Measurements from ENCODE around the gene HLTF.

DNA sequence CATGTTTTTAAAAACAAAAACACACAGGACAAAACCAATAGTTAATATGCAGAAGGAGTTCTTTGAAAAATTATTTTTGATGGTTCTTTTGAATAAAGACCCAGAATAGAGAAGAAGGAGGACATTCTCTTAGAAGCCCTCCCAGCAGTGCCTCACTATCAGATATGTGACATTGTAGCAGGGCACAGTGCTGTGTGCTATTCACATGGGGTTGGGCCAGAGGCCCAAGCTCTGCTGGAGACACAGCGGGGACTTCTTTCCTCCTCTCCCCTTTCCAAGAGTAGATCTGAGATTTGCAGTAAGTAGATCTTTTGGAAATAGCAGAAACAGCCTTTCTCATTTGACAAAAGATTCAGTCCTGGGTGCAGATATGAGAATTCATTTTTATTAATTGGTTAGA is 88.7 kb downstream of the HLTF start:
- TF ChIP-seq, protein P1, sequence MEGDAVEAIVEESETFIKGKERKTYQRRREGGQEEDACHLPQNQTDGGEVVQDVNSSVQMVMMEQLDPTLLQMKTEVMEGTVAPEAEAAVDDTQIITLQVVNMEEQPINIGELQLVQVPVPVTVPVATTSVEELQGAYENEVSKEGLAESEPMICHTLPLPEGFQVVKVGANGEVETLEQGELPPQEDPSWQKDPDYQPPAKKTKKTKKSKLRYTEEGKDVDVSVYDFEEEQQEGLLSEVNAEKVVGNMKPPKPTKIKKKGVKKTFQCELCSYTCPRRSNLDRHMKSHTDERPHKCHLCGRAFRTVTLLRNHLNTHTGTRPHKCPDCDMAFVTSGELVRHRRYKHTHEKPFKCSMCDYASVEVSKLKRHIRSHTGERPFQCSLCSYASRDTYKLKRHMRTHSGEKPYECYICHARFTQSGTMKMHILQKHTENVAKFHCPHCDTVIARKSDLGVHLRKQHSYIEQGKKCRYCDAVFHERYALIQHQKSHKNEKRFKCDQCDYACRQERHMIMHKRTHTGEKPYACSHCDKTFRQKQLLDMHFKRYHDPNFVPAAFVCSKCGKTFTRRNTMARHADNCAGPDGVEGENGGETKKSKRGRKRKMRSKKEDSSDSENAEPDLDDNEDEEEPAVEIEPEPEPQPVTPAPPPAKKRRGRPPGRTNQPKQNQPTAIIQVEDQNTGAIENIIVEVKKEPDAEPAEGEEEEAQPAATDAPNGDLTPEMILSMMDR (IDR thresholded peaks at IDR 0.05): no peak
- no peak for TF ChIP-seq POLR2AphosphoS5 (IDR thresholded peaks at IDR 0.05)
- no peak for TF ChIP-seq POLR2A (IDR thresholded peaks at IDR 0.05)
- no peak for TF ChIP-seq EP300 (IDR thresholded peaks at IDR 0.05)
